HEK293 (cell line): ENCODE data around the gene CSNK1A1L.

Source experiments
- CTCF ChIP-seq: fragments of 450-650 bp; formaldehyde crosslinking; IDR thresholded peaks from 2 replicates; pipeline ENCODE4 v1.5.1; 2016; ENCODE audit warnings: missing biosample characterization, missing genetic modification characterization
- MYNN ChIP-seq: fragments of 450-650 bp; formaldehyde crosslinking; IDR thresholded peaks from 2 replicates; pipeline ENCODE4 v1.5.1; 2016; ENCODE audit warnings: missing biosample characterization, missing genetic modification characterization, borderline replicate concordance
- PATZ1 ChIP-seq: fragments of 450-650 bp; formaldehyde crosslinking; IDR thresholded peaks from 2 replicates; pipeline ENCODE4 v1.5.1; 2016; ENCODE audit warnings: missing biosample characterization, missing genetic modification characterization
- PRDM4 ChIP-seq: fragments of 450-650 bp; formaldehyde crosslinking; IDR thresholded peaks from 2 replicates; pipeline ENCODE4 v1.5.1; 2017; ENCODE audit warnings: missing biosample characterization, missing genetic modification characterization
- YY1 ChIP-seq: fragments of 450-650 bp; formaldehyde crosslinking; IDR thresholded peaks from 2 replicates; pipeline ENCODE4 v1.5.1; 2018; ENCODE audit warnings: missing biosample characterization, missing genetic modification characterization
- ZNF23 ChIP-seq: fragments of 450-650 bp; formaldehyde crosslinking; IDR thresholded peaks from 2 replicates; pipeline ENCODE4 v1.5.1; 2016; ENCODE audit warnings: missing biosample characterization, missing genetic modification characterization, borderline replicate concordance
- ZNF404 ChIP-seq: fragments of 450-650 bp; formaldehyde crosslinking; IDR thresholded peaks from 2 replicates; pipeline ENCODE4 v1.5.1; 2017; ENCODE audit warnings: missing biosample characterization, missing genetic modification characterization

GRCh38 chr13:37143911-37144310 is 38.4 kb upstream of the CSNK1A1L start:
- TF ChIP-seq CTCF (tag by site-specific recombination) (no peak), PRDM4 (tag by site-specific recombination) (no peak), YY1 (tag by site-specific recombination) (no peak), ZNF23 (tag by site-specific recombination) (no peak), MYNN (tag by site-specific recombination) (no peak), PATZ1 (no peak), ZNF404 (tag by site-specific recombination) (no peak)
